Measurements from ENCODE around the gene SPTA1. TPM values are rescaled to one million over a fixed set of nuclear protein-coding genes. Genes with fewer than 3 reads are reported as not detected.

SPTA1 gene
- total and polyA plus RNA-seq, 2 of the 8 experiments (the other 6 are each of a cell fraction or from before 2014, with no cell fraction given), result not detected

- Histone ChIP-seq H3K79me1 (ENCODE audit: low read depth, low read length) (no peaks in the 10 kb centered on the region), H3K23me2 (ENCODE audit: low read depth, low read length) (no peaks in the 10 kb centered on the region), H3K27me3 (replicated peaks in 1 of 4; ENCODE audit: control insufficient read depth in 3 of 4, extremely low read depth in 1 of 4, insufficient read depth in 3 of 4, low read length in 3 of 4) (no peaks in the 10 kb centered on the region), H4K91ac (replicated peaks; ENCODE audit: insufficient read length, low read length) (no peak overlapping the region), H3K27ac (ENCODE audit: low read depth, low read length) (no peak overlapping the region), H3K4me2 (ENCODE audit: insufficient read depth in 1 of 2, low read depth in 2 of 2, low read length in 2 of 2) (no peak overlapping the region), H2AFZ (ENCODE audit: low read length) (no peak overlapping the region), H3K4me3 (ENCODE audit: extremely low read depth in 1 of 4, insufficient read depth in 2 of 4, low read depth in 3 of 4, low read length in 4 of 4) (no peak overlapping the region), H4K8ac (ENCODE audit: extremely low read depth, insufficient read depth, low read length) (no peak overlapping the region), H3K4ac (replicated peaks; ENCODE audit: insufficient read length, low read depth, low read length) (no peak overlapping the region), H3K4me1 (replicated peaks in 1 of 4; ENCODE audit: control insufficient read depth in 3 of 4, insufficient read depth in 4 of 4, low read length in 3 of 4) (no peaks in the 10 kb centered on the region), H2AK5ac (ENCODE audit: low read depth, low read length) (no peak overlapping the region), H3K36me3 (ENCODE audit: control insufficient read depth in 2 of 4, insufficient read depth in 4 of 4, low read length in 3 of 4) (no peaks in the 10 kb centered on the region), H2BK5ac (ENCODE audit: low read depth, low read length) (no peak overlapping the region), H2BK20ac (ENCODE audit: low read length) (no peak overlapping the region), H3K23ac (ENCODE audit: insufficient read length) (no peak overlapping the region), H3K79me2 (ENCODE audit: control insufficient read depth in 1 of 2, insufficient read depth in 2 of 2, low read length in 2 of 2) (no peaks in the 10 kb centered on the region), H3K14ac (ENCODE audit: insufficient read length) (no peak overlapping the region), H2BK12ac (ENCODE audit: low read depth, low read length) (no peak overlapping the region), H3K9ac (replicated peaks in 1 of 4; ENCODE audit: extremely low read depth in 1 of 4, low read depth in 3 of 4, low read length in 3 of 4) (no peak overlapping the region), H4K5ac (ENCODE audit: insufficient read length, low read depth, low read length) (no peak overlapping the region), H2BK120ac (replicated peaks; ENCODE audit: low read depth, low read length) (no peak overlapping the region), H3K56ac (replicated peaks; ENCODE audit: insufficient read length, low read depth, low read length) (no peak overlapping the region), H4K20me1 (replicated peaks in 1 of 2; ENCODE audit: control insufficient read depth in 1 of 2, insufficient read depth in 2 of 2, low read length in 2 of 2) (no peaks in the 10 kb centered on the region), H3K18ac (ENCODE audit: extremely low read depth, low read length) (no peak overlapping the region), H2BK15ac (ENCODE audit: low read length) (no peak overlapping the region), H3K9me3 (ENCODE audit: insufficient read depth in 2 of 2, low read depth in 1 of 2, low read length in 1 of 2) (no peaks in the 10 kb centered on the region)
- WGBS, 2 experiments (ENCODE audit: extremely low coverage in 1 of 2, insufficient coverage in 1 of 2, insufficient read length in 1 of 2, insufficient replicate concordance in 2 of 2, low coverage in 1 of 2, low lambda C conversion rate in 2 of 2, missing lambda C conversion rate in 1 of 2), result 76% methylated on average over 1 of the region's 1 CpG; no CpG with 5 or more reads in 1 of the 2 experiments
- ChIA-PET CTCF (ENCODE audit: partially characterized antibody) (no interaction called here), POLR2A (ENCODE audit: partially characterized antibody) (no interaction called here)
- FAIRE-seq (no peak), DNase-seq (ENCODE audit: low read depth in 1 of 2, low spot score in 2 of 2) (no peak)
- TF ChIP-seq TAF1 (IDR thresholded peaks at IDR 0.05; ENCODE audit: low read depth, low read length) (no peak), CBX5 (IDR thresholded peaks at IDR 0.05; ENCODE audit: low read depth, low read length) (no peak), RFX5 (IDR thresholded peaks at IDR 0.05; ENCODE audit: borderline replicate concordance, low read depth, low read length) (no peak), SRF (IDR thresholded peaks at IDR 0.05; ENCODE audit: low read depth, low read length) (no peak), YY1 (IDR thresholded peaks at IDR 0.05; ENCODE audit: low read depth, low read length) (no peak), SIN3A (conservative IDR thresholded peaks at IDR 0.05 in 1 of 2, IDR thresholded peaks at IDR 0.05 in 1 of 2; ENCODE audit: low read depth in 1 of 2, low read length in 2 of 2) (no peak), TEAD4 (IDR thresholded peaks at IDR 0.05; ENCODE audit: low read depth, low read length) (no peak), EZH2 (IDR thresholded peaks at IDR 0.05; ENCODE audit: low read depth, low read length, severe bottlenecking) (no peak), EGR1 (IDR thresholded peaks at IDR 0.05; ENCODE audit: borderline replicate concordance, low read depth, low read length) (no peak), RXRA (IDR thresholded peaks at IDR 0.05; ENCODE audit: insufficient read depth, low read depth, low read length) (no peak), USF2 (IDR thresholded peaks at IDR 0.05; ENCODE audit: low read length) (no peak), HDAC2 (IDR thresholded peaks at IDR 0.05; ENCODE audit: borderline replicate concordance in 1 of 2, low read depth in 2 of 2, low read length in 2 of 2) (no peak), ZNF274 (IDR thresholded peaks at IDR 0.05; ENCODE audit: borderline replicate concordance, extremely low read depth, low read length) (no peak), POLR2A (IDR thresholded peaks at IDR 0.05; ENCODE audit: control extremely low read depth in 1 of 2, low read depth in 2 of 2, low read length in 2 of 2) (no peak)
Observed at GRCh38 chr1:158714754-158715153, 28.2 kb upstream of the SPTA1 start.
